ENCODE data around the gene TUBA1B. TPM values are rescaled to one million over a fixed set of nuclear protein-coding genes. Genes with fewer than 3 reads are reported as not detected.

TUBA1B gene
- total RNA-seq, 3 donors from 2014 or later (not counting 1 experiment from before 2014, with no cell fraction given) = 147 to 185 (median 178) TPM

GRCh38 chr12:49094160-49094974 lies 36.8 kb downstream of the TUBA1B start, which contains the start of gene DHH:
Gene DHH, minus strand, starts transcription at chr12:49094801. Its CDS starts 289 bp downstream, at chr12:49094512.
- peak within 1 kb of the TSS; percentile 62 for H3K4me3 Mint-ChIP-seq
- 2% methylated on average over 49 of the region's 49 CpGs for WGBS (ENCODE audit: insufficient coverage)
- ATAC-seq = peak; percentile 8 to 22 (median 20)
- Histone ChIP-seq H3K27me3 (ENCODE audit: control insufficient read depth, insufficient read depth, low read length) (peaks cover 39% of the 10 kb centered on the region), H3K9me3 (ENCODE audit: control insufficient read depth, insufficient read depth, low read length) (no peaks in the 10 kb centered on the region), H3K4me1 (ENCODE audit: control insufficient read depth, insufficient read depth, low read length) (peaks cover 48% of the 10 kb centered on the region), H3K36me3 (ENCODE audit: control insufficient read depth, insufficient read depth, low read length) (peaks cover 13% of the 10 kb centered on the region), H3K27ac (ENCODE audit: low read length) (no peak within 1 kb of the TSS), H3K4me3 (ENCODE audit: low read length) (no peak within 1 kb of the TSS)
- H3K36me3 Mint-ChIP-seq = peaks cover 7% of the 10 kb centered on the region
- H3K9me3 Mint-ChIP-seq = no peaks in the 10 kb centered on the region
- DNase-seq = peak in 1 of 2 donors; percentile 28
- intact Hi-C loops (cut with micrococcal nuclease) = no loop called here
- peaks cover 27 to 39% of the 10 kb centered on the region in 2 donors for H3K27me3 Mint-ChIP-seq (ENCODE audit: low read depth in 2 of 2)
- TF ChIP-seq, protein P1, sequence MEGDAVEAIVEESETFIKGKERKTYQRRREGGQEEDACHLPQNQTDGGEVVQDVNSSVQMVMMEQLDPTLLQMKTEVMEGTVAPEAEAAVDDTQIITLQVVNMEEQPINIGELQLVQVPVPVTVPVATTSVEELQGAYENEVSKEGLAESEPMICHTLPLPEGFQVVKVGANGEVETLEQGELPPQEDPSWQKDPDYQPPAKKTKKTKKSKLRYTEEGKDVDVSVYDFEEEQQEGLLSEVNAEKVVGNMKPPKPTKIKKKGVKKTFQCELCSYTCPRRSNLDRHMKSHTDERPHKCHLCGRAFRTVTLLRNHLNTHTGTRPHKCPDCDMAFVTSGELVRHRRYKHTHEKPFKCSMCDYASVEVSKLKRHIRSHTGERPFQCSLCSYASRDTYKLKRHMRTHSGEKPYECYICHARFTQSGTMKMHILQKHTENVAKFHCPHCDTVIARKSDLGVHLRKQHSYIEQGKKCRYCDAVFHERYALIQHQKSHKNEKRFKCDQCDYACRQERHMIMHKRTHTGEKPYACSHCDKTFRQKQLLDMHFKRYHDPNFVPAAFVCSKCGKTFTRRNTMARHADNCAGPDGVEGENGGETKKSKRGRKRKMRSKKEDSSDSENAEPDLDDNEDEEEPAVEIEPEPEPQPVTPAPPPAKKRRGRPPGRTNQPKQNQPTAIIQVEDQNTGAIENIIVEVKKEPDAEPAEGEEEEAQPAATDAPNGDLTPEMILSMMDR (IDR thresholded peaks at IDR 0.05) = no peak
- peak within 1 kb of the TSS in 1 of 2 donors; percentile 28 for H3K27ac Mint-ChIP-seq
- peaks cover 23 to 40% of the 10 kb centered on the region in 2 donors for H3K4me1 Mint-ChIP-seq

GRCh38 chr12:49093792-49094159 lies 37.4 kb downstream of the TUBA1B start:
- TF ChIP-seq, protein P1 (IDR thresholded peaks at IDR 0.05) = no peak
- peaks cover 13% of the 10 kb centered on the region for H3K36me3 ChIP-seq (ENCODE audit: control insufficient read depth, insufficient read depth, low read length)
- Mint-ChIP-seq H3K36me3 (peaks cover 7% of the 10 kb centered on the region), H3K27me3 (ENCODE audit: low read depth in 2 of 2) (peaks cover 27 to 40% of the 10 kb centered on the region in 2 donors), H3K27ac (no peak overlapping the region), H3K9me3 (no peaks in the 10 kb centered on the region), H3K4me3 (peak overlapping the region; percentile 49), H3K4me1 (peaks cover 24 to 45% of the 10 kb centered on the region in 2 donors)
- WGBS (ENCODE audit: insufficient coverage) = 4% methylated on average over 9 of the region's 9 CpGs
- no peak overlapping the region for H3K4me3 ChIP-seq (ENCODE audit: low read length)
- no peaks in the 10 kb centered on the region for H3K9me3 ChIP-seq (ENCODE audit: control insufficient read depth, insufficient read depth, low read length)
- peaks cover 54% of the 10 kb centered on the region for H3K4me1 ChIP-seq (ENCODE audit: control insufficient read depth, insufficient read depth, low read length)
- ATAC-seq (no peak), DNase-seq (peak in 1 of 2 donors; percentile 19)
- peaks cover 45% of the 10 kb centered on the region for H3K27me3 ChIP-seq (ENCODE audit: control insufficient read depth, insufficient read depth, low read length)
- no peak overlapping the region for H3K27ac ChIP-seq (ENCODE audit: low read length)
- intact Hi-C loops (cut with micrococcal nuclease) = no loop called here

GRCh38 chr12:49092816-49093406 lies 38.3 kb downstream of the TUBA1B start:
- Histone ChIP-seq H3K9me3 (ENCODE audit: control insufficient read depth, insufficient read depth, low read length) (no peaks in the 10 kb centered on the region), H3K27me3 (ENCODE audit: control insufficient read depth, insufficient read depth, low read length) (peaks cover 50% of the 10 kb centered on the region), H3K36me3 (ENCODE audit: control insufficient read depth, insufficient read depth, low read length) (peaks cover 13% of the 10 kb centered on the region), H3K4me3 (ENCODE audit: low read length) (no peak overlapping the region), H3K4me1 (ENCODE audit: control insufficient read depth, insufficient read depth, low read length) (peaks cover 63% of the 10 kb centered on the region), H3K27ac (ENCODE audit: low read length) (no peak overlapping the region)
- TF ChIP-seq, protein P1 (IDR thresholded peaks at IDR 0.05) = no peak
- H3K4me3 Mint-ChIP-seq = no peak overlapping the region
- WGBS (ENCODE audit: insufficient coverage) = 67% methylated on average over 2 of the region's 4 CpGs
- peaks cover 7% of the 10 kb centered on the region for H3K36me3 Mint-ChIP-seq
- DNase-seq = peak in 1 of 2 donors; percentile 26
- intact Hi-C loops (cut with micrococcal nuclease) = no loop called here
- no peak overlapping the region for H3K27ac Mint-ChIP-seq
- H3K27me3 Mint-ChIP-seq (ENCODE audit: low read depth in 2 of 2) = peaks cover 27 to 49% of the 10 kb centered on the region in 2 donors
- ATAC-seq = no peak
- H3K9me3 Mint-ChIP-seq = no peaks in the 10 kb centered on the region
- peaks cover 32 to 54% of the 10 kb centered on the region in 2 donors for H3K4me1 Mint-ChIP-seq

Measured in natural killer cell (primary cell).